WI38 (cell line): ENCODE data around the gene SPTB.

ENCODE experiments used
- H3K4me3 ChIP-seq: 2 replicates; pipeline ENCODE4 v1.5.1; 2011; ENCODE audit warnings: low read depth, mild to moderate bottlenecking, control low read depth, low read length
- CTCF ChIP-seq: IDR thresholded peaks from 2 replicates; pipeline ENCODE4 v1.5.1; 2012; ENCODE audit warnings: low read depth, mild to moderate bottlenecking, control low read depth, low read length

SPTB gene

GRCh38 chr14:64758025-64758521 lies 121.6 kb downstream of the SPTB start:
- H3K4me3 ChIP-seq: no peak overlapping the region
- no peak for TF ChIP-seq CTCF

GRCh38 chr14:64757601-64758000 lies 122.1 kb downstream of the SPTB start:
- H3K4me3 ChIP-seq: no peak overlapping the region
- TF ChIP-seq CTCF: no peak

- TF ChIP-seq CTCF: no peak
- H3K4me3 ChIP-seq: no peak overlapping the region
These were observed 123.0 kb downstream of the SPTB start for GRCh38 chr14:64756712-64757111.

GRCh38 chr14:64755781-64756221 lies 123.9 kb downstream of the SPTB start:
- H3K4me3 ChIP-seq: no peak overlapping the region
- TF ChIP-seq CTCF: no peak

GRCh38 chr14:64754685-64755084 lies 125.0 kb downstream of the SPTB start:
- no peak for TF ChIP-seq CTCF
- H3K4me3 ChIP-seq: no peak overlapping the region

GRCh38 chr14:64753999-64754398 lies 125.7 kb downstream of the SPTB start:
- no peak for TF ChIP-seq CTCF
- no peak overlapping the region for H3K4me3 ChIP-seq

GRCh38 chr14:64753374-64753773 lies 126.3 kb downstream of the SPTB start:
- TF ChIP-seq CTCF: no peak
- no peak overlapping the region for H3K4me3 ChIP-seq
